GM18498 (cell line): ENCODE data around the gene SIRPA.

ENCODE experiments used
- ATAC-seq: cut with Tn5 transposase; IDR thresholded peaks from one replicate; pipeline ENCODE4 v1.9.1; 2021; ENCODE audit warnings: mild to moderate bottlenecking, moderate library complexity; ENCODE audit not compliant: unreplicated experiment

The SIRPA gene

GRCh38 chr20:1930165-1930564 lies 35.0 kb downstream of the SIRPA start:
- no peak for ATAC-seq

DNA sequence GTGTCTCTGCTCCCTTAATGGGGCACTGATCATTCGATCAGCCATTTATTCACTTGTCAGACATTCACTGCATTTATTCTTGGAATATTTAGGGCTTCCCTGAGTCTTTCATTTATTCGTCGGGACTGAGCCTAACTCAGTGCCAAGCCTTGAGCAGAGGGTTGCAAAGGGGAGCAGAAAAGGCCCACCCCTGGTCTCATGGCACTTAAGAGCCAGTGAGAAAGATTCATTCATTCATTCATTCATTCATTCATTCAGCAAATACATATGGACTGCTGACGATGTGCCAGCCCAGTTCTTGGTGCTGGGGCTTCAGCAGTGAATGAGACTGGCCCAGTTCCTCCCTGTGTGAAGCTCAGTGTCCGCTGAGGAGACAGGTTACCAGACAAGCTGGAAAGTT lies 36.6 kb downstream of the SIRPA start:
- ATAC-seq = no peak

GRCh38 chr20:1932971-1933370 lies 37.8 kb downstream of the SIRPA start:
- ATAC-seq = no peak

DNA sequence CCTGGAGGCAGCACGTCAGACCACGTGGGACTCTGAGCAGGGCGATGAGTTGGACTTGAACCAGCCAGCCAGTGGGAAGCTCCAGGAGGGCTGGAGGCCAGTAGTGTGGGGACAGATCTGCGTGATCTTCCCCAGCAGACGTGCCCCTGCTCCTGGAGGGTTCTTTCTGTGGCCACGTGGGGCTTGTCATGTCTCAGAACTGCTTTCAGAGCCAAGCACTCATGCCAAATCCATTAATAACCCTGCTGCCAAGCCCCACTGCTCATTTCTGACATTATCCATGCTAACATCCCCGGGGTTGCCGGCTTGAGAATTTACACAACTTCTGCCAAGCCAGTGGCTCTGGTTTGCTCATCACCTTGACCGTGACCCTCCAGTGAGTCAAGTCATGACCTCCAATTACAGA lies 38.3 kb downstream of the SIRPA start:
- ATAC-seq = no peak

GRCh38 chr20:1934156-1934555 lies 38.9 kb downstream of the SIRPA start:
- no peak for ATAC-seq

DNA sequence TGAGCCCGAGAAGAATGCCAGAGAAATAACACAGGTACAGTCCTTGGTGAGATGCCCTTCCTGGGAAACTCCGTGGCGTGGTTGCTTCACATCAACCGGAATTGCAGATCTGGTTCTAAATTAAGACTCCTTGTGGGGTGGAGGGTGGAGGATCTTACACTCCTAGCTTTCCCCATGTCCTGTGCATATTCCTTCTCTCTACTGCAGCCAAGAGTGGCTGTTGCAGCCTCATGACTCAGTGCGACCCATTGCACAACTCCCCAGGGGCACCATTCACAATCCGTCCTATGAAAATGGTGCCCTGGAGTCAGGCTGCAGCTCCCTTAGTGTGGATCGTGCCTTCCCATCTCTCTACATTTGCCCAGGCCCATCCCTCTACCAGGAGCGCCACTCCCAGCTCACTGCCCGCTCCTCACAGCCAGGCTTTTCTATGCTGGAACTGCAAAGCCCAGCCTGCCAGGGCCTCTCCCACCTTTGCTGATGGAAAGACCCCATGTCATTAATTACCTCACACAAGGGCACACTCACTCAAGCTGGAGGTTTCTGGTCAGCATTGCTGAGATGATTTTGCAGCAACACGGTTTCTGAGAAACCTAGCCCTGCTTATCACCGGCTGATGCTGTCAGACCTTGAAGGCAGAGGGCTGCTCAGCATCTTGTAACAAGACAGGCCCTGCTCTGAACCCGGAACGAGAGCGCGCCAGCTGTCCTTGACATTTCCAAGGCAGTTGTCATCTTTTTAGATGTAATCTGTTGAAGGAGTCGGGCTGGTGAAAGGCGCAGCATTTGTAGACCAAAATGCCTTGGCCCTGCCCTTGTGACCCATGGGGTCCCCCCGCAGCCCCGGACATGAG lies 39.7 kb downstream of the SIRPA start:
- no peak for ATAC-seq

DNA sequence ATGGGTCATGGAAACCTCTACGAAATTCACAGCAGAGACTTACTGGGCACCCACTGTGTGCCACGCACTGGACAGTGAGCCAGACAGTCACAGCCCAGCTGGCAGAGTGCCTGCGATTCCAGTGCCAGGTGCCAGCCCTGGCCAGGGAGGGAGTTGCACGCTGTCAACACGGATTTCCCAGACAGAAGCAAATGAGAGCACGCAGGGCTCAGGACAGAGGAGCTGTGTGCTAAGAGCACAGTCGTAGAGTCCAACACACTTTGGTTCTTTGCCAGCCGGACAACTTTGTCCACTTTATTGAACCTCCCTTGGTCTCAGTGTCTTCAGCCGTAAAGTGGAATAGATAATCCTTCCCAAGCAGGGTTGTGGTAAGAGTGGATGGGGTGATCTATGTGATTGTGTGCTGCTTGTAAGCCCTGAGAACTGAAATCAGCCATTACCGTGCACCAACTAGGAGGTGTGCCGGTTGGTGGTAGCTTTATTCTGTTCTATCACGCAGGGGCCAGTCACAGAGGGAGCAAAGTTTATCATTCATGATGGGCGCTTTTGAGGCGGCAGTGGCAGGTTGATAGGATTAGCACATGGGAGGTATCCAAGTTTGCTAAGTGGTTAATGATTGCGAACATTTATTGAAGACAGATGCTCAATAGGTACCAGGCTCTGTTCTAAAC lies 40.6 kb downstream of the SIRPA start:
- no peak for ATAC-seq

- ATAC-seq = no peak
Observed at GRCh38 chr20:1937316-1937976, 42.2 kb downstream of the SIRPA start.

- ATAC-seq = no peak
Observed at GRCh38 chr20:1938464-1939269, 43.5 kb downstream of the SIRPA start.

GRCh38 chr20:1939270-1939595 lies 44.0 kb downstream of the SIRPA start:
- ATAC-seq = no peak

DNA sequence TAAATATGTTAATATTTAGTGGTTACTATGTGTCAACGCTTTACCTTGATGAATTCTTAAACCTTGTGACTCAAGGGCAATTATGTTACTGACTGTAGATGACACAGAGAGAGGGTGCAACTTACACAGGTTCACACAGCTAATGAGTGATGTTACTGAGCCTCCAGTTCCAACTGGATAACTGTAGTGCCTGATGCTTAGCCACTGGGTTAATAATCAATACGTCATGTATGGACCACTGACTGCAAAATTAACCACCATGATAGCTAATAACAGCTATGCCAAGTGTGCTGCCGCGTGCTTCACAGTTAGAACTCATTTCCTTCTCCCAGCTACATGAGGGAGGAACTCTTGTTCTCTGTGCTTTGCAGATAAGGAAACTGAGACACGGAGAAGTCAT lies 45.4 kb downstream of the SIRPA start:
- no peak for ATAC-seq

DNA sequence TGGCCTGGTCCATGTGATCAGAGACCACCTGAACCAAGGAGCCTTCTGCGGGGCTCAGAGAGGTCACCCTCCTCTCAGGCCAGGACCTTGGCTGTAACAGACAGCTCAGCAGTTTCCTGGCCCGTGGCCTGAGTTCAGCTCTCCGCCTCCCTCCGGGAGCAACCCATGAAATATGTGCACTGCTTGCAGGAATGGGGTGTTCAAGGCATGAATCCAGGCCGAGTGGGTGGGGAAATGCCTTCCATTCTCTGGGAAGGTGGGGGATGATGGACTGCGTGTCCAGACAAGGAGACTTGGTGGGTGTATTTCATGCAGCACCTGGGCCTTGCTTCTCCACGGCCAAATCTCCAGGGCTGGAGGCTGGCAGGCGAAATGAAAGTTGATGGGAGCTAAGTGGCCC lies 46.0 kb downstream of the SIRPA start:
- no peak for ATAC-seq

- ATAC-seq = no peak
Observed at GRCh38 chr20:1942061-1942460, 46.9 kb downstream of the SIRPA start.

DNA sequence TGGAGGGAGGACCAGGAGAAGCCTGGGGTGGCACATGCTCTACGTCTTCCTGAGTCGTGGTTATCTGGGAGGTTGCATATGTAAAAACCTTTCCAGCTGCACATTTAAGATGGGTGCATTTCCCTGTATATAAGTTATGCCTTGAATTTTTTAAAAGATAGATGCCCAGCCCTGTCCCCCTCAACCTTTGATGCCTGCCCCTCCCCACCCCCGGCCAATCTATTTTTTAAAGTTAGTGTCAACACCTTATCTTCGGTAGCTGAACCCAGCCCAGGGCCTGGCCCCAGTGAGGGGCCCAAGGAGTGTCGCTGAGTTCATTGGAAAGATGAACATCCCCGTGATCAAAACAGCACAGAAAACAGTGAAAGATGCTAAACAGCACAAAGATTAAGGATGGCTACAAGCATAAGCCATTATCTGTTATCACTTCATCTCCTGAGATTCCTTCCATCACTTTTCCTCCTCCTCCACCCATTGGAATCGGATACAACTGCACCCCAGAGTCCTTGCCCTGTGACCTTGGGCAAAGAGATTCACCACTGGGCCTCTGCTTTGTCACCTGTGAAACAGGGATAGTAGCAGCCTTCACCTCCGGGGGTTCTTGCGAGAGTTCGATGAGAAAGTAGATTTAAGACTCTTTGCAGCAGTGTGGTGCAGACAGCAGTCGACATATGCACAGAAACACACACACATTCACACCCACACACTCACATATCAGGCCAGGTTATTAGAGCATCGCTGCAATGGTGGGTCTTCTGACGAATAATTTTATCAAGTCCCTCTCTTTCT lies 47.5 kb downstream of the SIRPA start:
- no peak for ATAC-seq

DNA sequence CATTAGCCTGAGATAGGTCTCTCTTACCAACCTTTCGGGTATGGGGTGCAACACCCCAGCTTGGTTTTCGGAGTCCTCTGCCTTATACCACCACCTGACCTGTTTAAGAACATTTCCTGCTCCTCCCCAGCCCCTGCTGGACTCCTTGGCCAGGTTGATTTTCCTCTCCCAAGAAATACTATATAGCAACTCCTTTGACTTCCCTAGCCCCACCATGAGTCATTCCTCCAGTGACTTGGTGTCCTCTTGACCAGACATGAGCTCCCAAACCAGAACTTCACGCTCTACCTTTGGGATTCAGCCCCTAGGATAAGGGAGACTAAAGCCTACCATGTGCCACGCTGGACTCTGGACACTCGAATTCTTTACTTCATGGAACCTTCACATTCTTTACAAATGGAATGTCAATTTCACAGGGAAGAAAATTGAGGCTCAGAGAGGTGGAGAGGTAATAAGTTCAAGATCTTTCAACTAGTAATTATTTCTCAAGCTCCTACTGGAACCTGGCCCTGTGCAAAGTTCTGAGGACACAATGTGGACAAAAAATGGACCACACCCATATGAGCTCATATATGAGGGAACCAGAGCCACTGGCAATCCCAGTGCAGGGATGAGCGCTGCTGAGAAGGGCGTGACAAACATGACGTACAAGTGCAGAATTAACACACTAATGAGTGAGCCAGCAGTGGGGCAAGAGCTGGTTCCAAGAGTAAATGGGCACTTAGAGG lies 48.2 kb downstream of the SIRPA start:
- no peak for ATAC-seq

DNA sequence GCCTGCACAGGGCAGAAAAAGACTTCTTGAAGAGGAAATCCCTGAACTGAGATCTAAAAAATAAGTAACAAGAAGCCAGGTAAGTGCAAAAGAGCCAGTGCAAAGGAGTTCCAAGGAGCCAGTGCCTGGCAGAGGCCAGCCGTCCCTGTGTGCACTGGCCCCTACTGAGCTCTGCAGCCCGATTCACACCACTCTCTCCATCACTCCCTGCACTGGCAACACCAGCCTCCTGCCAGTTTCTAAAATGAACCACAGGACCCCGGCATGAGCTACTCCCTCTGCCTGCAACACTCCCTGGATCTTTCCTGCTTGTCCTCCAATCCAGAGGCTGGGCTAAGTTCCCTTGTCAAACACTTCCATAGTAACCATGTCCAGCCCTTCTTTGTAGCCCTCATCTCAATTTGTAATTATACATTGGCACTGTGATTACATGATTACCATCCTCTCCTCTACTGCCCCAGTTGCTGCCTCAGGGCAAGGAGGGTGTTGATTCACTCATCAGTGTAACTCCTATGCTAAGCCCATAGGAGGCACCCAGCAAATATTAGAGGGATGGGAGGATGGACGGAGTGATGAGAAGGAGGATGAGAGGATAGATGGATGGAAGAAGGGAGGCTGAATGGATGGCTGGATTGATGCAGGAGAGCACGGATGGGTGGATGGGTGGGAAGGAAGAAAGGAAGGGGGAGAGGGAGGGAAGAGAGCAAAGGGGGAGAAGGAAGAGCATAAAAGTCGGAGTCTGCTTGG lies 49.3 kb downstream of the SIRPA start:
- ATAC-seq = no peak

DNA sequence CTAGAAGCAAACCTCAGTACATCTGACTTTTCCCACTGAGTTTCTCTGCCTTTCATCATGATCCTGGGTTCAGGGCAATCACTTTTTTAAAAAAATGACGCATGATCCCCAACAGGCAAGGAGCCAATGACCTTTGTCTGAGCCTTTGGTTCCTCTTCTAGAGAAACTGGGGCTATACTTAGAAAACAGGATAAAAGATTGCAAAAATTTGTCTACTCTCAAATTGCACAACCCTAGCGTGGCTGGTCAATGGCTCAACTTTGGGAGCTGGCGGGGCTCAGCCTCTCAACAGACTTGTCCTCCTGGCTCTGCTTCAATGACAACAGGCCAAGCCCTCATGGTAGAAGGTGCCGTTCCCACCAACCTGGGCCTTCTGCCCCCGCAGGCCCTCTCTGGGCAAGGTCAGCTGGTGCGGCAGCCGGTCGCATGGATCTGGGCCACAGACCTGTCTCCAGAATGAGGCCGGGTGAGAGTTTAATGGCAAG lies 50.0 kb downstream of the SIRPA start:
- ATAC-seq = no peak

- no peak for ATAC-seq
Observed at GRCh38 chr20:1945660-1946059, 50.5 kb downstream of the SIRPA start.

DNA sequence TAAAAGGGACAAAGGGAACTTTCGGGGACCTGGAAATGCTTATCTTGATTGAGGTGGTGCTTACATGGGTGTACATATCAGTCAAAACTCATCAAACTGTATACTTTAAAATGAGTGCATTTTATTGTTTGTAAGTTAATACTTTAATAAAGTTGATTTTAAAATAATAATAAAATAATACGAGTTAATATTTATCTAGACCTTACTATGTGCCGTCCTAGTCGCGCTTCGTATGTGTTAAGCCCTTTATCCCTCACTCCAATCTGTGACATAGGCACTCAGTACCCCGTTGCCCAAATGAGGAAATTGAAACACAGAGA lies 51.2 kb downstream of the SIRPA start:
- no peak for ATAC-seq
